Cerebellar nuclear complex (tissue), 1 donor: ENCODE measurements around the gene SLC39A1.
A peak's percentile ranks its signal among the peaks of the same experiment; 100 is the strongest.
"Not testable (repeated sequence)": the region's sequence is repeated elsewhere in the genome, so short reads cannot be mapped to it uniquely, and the experiment has no call there.

Experiments used
- DNase-seq, 2 experiments: peaks; one replicate each; lab custom pipeline; 2025; lab: John Stamatoyannopoulos, UW

The SLC39A1 gene

DNA sequence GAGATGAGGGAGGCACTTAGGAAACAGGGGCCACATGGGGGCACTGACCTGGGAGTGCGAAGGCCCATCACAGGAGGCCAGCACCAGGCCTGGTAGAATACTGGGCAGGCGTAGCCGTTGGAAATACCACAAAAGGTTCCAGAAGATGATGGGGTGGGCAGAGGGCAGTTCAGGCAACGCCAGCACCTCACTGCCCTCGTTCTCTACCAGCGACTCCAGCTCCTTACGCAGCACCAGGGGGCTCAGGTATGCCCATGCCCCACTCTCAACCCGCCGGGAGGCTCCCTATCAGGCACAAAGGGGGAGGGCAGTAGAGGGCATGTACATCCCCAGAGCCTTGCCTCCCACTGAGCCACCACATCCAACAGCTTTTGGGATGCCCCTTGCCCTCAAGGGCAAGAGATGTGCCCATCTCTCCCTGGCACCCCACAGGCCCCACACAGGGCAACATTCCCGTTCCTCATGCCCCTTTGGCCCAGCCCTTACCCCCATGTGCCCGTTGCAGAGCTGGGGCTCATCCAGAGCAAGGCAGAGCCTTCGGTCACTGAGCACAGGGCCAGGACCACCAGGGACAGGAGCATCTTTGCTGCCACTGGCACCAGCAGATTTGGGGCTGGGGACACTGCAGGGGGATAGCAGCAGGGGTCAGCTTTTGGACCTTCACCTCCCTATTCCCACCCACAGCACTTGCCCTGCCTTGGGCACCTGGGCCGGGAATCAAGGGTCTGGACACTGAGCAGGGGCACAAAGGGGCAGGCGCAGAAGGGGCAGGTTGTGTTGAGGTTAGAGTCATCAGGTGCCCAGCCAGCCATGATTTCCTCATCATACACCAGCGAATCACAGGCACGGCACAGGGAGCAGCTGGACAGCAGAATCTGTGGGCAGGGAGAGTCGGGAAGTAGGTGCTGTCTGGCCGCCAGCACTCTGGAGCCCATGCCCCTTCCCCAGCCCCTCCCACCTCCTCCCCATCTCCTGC, 30.9 kb downstream of the SLC39A1 start:
- no peak for DNase-seq

- no peak for DNase-seq
Observed at GRCh38 chr1:153929981-153930948, 33.1 kb downstream of the SLC39A1 start.

DNA sequence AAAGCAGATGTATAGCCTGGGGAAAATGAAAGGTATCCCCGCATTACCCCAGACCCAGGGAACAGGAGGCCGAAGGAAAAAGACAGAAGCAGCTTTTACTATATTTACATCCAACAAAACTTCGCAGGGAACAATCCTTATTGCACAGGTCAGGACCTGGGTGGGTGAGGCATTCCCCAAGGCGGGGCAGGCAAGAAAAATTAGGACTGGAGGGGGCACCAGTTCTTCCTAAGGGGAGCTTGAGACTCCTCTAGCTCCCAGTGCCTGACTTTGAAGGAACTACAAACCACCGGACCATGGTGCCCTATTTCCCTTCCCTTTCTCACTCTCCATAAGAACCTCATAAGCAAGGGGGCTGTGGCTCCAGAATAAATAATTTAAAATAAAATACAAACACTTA, 33.9 kb downstream of the SLC39A1 start:
- no peak for DNase-seq

- no peak for DNase-seq
Observed at GRCh38 chr1:153928791-153929341, 34.5 kb downstream of the SLC39A1 start.

DNA sequence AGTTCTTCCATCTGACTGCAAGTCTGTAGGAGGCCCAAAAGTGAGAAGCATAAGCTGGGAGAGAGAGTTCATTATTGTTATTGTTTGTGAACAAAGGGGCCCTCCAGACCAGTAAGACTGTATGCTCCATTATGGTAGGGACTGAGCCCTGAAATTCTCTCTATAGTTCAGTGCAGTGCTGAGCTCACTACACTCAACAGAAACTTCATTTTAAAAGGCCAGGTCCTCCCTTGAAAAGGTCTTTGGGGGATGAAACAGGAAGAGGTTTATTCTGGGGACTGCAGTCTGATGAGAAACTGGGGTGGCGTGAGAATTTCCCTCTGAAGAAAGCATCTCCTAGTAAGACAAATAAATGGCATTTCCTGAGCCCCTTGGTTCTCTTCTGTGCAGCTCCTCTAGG, 35.1 kb downstream of the SLC39A1 start:
- no peak for DNase-seq

DNA sequence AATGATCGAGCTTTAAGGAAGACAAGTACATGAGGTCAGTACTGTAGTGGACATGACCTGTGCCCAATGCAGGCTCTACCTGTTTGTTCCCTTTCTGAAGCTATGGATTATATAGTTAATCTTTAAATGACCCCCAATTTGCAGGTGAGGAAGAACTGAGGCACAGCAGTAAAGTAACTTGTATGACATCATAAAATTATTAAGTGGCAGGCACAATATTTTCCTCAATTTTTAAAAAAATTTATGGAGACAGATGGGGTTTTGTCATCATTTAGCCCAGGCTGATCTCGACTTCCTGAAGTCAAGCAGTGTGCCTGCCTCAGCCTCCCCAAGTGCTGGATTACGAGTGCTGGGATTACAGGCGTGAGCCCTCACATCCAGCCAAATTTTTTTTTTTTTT, 36.9 kb downstream of the SLC39A1 start:
- DNase-seq, result no peak

- peak; percentile 92 to 98 for DNase-seq
Observed at GRCh38 chr1:153922972-153923925, 40.1 kb downstream of the SLC39A1 start, which contains the start of gene GATAD2B. TSS of gene GATAD2B (minus strand) at chr1:153922972. CDS start at chr1:153828347, 94,625 bp downstream.

DNA sequence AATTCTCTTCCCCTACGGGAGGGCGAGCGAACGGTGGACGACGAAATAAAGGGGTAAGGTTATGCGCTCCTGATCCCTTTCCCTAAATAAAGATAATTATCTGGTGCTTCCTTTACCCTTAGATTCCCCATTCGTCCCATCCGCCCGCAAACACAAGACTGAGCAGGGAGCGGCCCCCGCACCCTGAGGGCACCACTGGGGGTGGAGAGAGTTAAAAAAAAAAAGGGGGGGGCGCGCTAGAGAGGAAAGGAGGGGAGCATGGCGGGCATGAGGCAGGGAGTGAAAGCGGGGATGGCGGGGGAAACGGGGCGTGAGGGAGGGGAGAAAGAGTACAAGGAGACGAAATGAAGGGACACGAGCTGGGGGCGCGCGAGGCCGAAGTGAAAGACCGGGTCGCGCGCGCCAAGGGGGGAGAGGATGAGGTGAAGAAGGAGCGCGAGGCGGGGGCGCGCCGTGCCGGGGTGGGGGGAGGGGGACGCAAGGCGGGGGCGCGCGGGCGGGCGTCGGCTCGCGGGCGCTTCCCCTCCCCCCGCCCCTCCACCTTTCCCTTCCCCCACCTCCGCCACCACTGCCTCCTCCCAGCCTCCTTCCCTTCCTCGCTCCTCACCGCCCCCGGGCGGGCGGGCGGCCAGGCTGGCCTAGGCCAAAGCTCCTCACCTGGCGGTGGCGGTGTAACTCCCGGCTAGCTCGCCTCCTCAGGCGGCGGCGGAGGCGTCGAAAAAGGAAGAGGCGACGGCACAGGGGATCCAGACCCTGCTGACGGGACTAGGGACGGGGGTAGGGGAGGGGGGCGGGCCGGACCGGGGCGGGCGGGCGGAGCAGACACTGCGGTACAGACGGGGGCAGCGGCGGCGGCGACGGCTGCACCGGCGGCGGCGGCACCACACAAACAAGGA, 41.0 kb downstream of the SLC39A1 start:
- DNase-seq, result no peak

DNA sequence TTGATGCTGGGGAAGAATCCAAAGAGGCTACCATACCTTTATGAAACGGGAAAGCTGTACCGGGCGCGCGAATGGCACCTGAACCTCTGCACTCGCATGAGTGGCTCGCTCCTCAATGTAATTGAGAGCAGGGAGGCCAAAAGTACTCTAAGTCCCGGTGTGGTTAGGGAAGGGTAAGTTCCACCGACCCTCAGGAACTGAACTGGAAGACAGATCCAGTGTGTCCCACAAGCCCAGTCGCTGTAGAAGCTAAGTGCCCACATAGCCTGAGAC, 41.6 kb downstream of the SLC39A1 start:
- no peak for DNase-seq

DNA sequence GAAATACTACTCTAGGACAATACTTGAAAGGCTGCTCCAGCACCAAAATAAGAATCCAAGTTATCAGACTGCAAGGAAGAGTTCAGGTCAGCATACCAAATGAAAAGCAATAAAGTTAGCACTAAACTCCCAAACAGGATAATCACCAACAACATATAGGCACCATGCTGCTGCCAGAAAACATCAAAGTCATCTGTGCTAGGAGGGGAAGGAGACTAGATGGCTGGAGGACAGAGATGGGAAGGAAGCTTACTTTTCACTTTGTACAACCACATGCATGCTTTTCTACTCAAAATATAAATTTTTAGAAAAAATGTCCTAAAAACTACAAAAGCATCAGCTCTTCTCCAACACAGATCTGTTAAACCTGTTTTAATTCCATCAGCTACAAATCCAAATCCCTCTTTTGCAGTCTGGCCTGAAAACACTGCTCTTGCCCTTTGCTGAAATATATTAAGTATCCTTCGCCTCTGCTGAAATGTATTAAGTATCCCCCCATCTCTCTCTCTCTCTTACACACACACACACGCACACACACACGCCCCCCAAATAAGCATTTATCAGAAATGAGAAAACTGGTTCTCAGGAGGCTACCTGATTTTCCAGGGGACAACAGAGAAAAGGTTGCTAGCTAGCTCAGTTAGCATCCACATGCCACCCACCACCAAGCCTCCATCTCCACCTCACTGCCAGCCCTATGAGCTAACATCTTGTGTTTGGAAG, 42.1 kb downstream of the SLC39A1 start:
- no peak for DNase-seq

- no peak for DNase-seq
Observed at GRCh38 chr1:153919876-153920852, 43.2 kb downstream of the SLC39A1 start.

DNA sequence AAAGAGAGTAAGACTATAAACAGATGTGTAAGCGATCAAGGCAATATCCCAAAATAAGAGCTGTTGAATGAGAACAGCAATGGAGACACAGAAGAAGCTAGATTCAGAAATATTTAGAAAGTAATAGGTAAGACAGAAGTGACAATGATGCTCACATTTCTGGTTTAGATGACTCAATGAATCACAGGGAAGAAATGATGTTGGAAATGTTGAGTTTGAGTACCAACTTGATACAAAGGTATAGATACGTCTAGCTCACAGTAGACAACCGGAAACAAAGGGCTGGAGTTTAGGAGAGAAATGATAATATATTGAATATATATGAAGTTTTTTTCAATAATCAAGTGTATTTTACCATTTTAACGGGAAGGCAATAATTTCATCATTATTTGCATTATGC, 47.0 kb downstream of the SLC39A1 start:
- no peak for DNase-seq

GRCh38 chr1:153912349-153912748, 51.0 kb downstream of the SLC39A1 start:
- DNase-seq, result no peak

DNA sequence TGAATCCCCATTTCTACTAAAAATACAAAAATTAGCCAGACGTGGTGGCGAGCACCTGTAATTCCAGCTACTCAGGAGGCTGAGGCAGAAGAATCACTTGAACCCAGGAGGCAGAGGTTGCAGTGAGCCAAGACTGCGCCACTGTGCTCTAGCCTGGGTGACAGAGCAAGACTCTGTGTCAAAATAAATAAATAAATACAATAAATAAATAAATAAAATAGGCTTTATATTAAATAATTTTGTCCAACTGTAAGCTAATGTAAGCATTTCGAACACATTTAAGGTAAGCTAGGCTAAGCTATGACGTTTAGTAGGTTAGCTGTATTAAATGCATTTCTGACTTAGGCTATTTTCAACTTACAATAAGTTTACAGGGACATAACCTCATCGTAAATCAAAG, 52.8 kb downstream of the SLC39A1 start:
- not testable (repeated sequence) for DNase-seq
